NCI-H524 treated with DMSO at 0.1 percent for 48 hours (cell line): ENCODE data around the gene PITPNM1.
"Not testable (repeated sequence)": the region's sequence is repeated elsewhere in the genome, so short reads cannot be mapped to it uniquely, and the experiment has no call there.

Experiments
- DNase-seq: peaks from one replicate; lab custom pipeline; 2025; lab: John Stamatoyannopoulos, UW

The PITPNM1 gene

GRCh38 chr11:67466367-67466766 lies 38.8 kb downstream of the PITPNM1 start:
- no peak for DNase-seq

- not testable (repeated sequence) for DNase-seq
These were observed 39.6 kb downstream of the PITPNM1 start for GRCh38 chr11:67465530-67465929.

GRCh38 chr11:67465189-67465510 lies 40.0 kb downstream of the PITPNM1 start:
- no peak for DNase-seq

GRCh38 chr11:67464411-67465188 lies 40.6 kb downstream of the PITPNM1 start:
- peak; percentile 46 for DNase-seq

GRCh38 chr11:67463680-67464410 lies 41.3 kb downstream of the PITPNM1 start:
- no peak for DNase-seq

GRCh38 chr11:67463186-67463585 lies 42.0 kb downstream of the PITPNM1 start:
- DNase-seq, result no peak

- DNase-seq, result no peak
These were observed 46.9 kb downstream of the PITPNM1 start for GRCh38 chr11:67458266-67458665.

- no peak for DNase-seq
These were observed 47.7 kb downstream of the PITPNM1 start for GRCh38 chr11:67457453-67457852.

- no peak for DNase-seq
These were observed 49.0 kb downstream of the PITPNM1 start for GRCh38 chr11:67456068-67456705.

- DNase-seq, result no peak
These were observed 50.1 kb downstream of the PITPNM1 start, which contains the start of gene CABP4 for GRCh38 chr11:67455054-67455453. Gene CABP4, plus strand, starts transcription at chr11:67455354. Its CDS starts 70 bp downstream, at chr11:67455424.

GRCh38 chr11:67453816-67454732 lies 51.1 kb downstream of the PITPNM1 start:
- no peak for DNase-seq

- DNase-seq, result no peak
These were observed 52.8 kb downstream of the PITPNM1 start, which contains the start of gene GPR152 for GRCh38 chr11:67452141-67452952. Gene GPR152, minus strand, starts transcription at chr11:67452729. Its CDS starts 5 bp downstream, at chr11:67452724.

GRCh38 chr11:67451658-67451976 lies 53.5 kb downstream of the PITPNM1 start:
- DNase-seq, result no peak

GRCh38 chr11:67450796-67451657 lies 54.1 kb downstream of the PITPNM1 start:
- no peak for DNase-seq

GRCh38 chr11:67449116-67449844 lies 55.9 kb downstream of the PITPNM1 start:
- no peak for DNase-seq

- no peak for DNase-seq
These were observed 56.9 kb downstream of the PITPNM1 start for GRCh38 chr11:67448220-67448609.

GRCh38 chr11:67445515-67445914 lies 59.6 kb downstream of the PITPNM1 start:
- no peak for DNase-seq

GRCh38 chr11:67442504-67443404 lies 62.4 kb downstream of the PITPNM1 start:
- no peak for DNase-seq
